Measurements from ENCODE around the gene HMCES.

Gene HMCES

DNA sequence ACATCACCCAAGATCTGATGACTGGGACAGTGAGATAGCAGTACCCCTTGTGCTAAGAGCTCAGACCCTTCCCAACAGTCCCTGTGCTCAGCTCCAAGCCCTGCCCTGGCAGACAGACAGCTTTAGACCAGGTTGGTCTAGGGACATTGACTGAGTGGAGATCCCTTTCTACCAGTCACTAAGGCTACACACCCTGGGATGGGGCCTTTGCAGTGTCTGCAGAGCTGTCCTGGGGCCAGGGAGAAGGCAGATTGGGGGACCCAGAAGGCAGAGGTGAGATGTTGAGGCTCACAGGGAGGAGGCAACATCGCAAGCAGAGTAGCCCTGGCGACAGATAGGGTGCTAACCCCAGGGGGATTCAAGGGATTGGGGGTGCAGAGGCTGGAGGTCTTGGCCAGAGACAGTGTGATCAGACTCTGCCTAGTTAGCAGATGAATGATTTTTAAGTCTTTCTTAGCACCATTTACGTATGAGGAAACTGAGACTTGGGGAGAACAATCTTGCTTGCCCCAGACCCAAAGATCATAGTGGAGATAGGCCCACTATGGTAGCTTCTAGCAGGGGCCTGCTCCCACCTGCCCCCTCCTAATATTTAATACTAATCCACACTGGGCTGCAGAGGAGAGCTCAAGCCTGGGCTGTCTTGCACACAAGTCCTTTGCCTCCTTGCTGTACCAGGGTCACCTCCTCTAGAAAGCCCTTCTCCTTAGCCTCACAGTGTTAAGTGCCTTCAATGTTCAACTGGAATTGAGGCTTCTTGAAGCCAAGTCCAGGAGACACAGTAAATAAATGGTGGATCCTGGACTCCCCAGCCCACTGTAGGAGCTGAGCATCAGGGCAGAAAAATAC lies 32.6 kb downstream of the HMCES start:
- no peak for DNase-seq (ENCODE audit: low read depth)
- no peak overlapping the region for H3K4me3 ChIP-seq (replicated peaks; ENCODE audit: low read depth, low read length)
- TF ChIP-seq, protein P1, sequence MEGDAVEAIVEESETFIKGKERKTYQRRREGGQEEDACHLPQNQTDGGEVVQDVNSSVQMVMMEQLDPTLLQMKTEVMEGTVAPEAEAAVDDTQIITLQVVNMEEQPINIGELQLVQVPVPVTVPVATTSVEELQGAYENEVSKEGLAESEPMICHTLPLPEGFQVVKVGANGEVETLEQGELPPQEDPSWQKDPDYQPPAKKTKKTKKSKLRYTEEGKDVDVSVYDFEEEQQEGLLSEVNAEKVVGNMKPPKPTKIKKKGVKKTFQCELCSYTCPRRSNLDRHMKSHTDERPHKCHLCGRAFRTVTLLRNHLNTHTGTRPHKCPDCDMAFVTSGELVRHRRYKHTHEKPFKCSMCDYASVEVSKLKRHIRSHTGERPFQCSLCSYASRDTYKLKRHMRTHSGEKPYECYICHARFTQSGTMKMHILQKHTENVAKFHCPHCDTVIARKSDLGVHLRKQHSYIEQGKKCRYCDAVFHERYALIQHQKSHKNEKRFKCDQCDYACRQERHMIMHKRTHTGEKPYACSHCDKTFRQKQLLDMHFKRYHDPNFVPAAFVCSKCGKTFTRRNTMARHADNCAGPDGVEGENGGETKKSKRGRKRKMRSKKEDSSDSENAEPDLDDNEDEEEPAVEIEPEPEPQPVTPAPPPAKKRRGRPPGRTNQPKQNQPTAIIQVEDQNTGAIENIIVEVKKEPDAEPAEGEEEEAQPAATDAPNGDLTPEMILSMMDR (IDR thresholded peaks at IDR 0.05; ENCODE audit: low read length, missing control alignments) = no peak

DNA sequence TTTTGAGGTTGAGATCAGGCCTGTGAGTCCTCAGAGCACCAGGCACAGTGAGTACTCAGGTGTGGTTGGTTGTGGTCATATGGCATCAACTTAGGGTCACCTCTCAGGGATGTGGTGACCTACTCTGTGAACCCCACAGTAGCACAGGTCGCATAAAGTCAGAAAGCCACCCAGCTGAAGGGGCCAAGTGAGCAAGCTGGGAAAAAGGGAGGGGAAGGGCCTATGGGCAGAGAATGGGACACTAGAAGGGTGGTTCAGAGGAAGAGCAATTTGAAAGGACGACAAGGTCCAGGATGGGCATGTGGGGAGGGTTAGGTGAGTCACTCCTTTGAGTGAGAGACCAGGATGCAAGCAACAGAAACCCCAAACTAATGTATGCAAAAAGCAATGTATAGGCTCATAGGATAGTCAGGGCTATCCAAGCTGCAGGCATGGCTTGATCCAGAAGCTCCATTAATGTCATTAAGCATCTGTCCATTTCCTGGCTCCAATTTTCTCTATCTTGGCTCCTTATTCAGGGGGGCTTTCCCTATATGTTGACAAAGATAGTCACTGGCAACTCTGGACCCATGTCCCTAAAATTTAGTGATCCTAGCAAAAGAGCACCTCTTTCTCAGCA lies 33.5 kb downstream of the HMCES start:
- TF ChIP-seq, protein P1 (IDR thresholded peaks at IDR 0.05; ENCODE audit: low read length, missing control alignments) = no peak
- H3K4me3 ChIP-seq (replicated peaks; ENCODE audit: low read depth, low read length) = no peak overlapping the region
- DNase-seq (ENCODE audit: low read depth) = no peak

DNA sequence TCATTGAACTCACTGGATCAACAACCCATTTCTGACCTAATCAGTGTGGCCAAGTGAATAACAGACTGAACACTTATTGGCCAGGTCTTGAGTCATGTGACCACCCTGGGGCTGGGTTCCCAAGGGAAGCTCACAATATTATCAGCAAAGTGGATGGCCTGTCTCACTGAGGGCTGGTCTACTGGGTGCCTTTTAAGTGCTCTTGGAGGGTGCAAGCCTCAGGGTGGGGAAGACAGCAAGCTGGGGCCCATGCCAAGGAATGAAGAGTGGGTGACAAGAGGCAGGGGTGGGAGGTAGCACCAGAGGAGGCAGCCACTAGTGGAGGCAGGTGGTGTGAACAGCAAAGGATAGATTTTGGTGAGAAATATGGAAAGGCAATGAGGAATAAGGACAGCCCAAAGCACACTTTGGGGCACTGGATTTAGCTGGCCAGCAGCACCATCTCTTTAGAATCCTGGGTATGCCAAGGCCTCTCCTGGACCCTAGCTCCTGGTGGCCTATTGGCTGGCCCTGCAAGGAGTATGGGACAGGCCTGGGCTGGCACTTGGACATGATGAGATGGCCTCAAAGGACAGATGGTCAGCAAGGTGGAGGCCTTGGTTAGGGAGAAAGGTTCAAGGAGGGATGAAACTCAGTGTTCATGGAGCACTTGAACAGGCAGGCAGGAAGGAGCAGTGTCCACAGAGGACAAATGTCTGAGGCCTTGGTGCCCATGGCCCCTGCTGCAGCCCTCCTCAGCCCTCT lies 34.2 kb downstream of the HMCES start:
- no peak overlapping the region for H3K4me3 ChIP-seq (replicated peaks; ENCODE audit: low read depth, low read length)
- DNase-seq (ENCODE audit: low read depth) = no peak
- TF ChIP-seq, protein P1 (IDR thresholded peaks at IDR 0.05; ENCODE audit: low read length, missing control alignments) = no peak

DNA sequence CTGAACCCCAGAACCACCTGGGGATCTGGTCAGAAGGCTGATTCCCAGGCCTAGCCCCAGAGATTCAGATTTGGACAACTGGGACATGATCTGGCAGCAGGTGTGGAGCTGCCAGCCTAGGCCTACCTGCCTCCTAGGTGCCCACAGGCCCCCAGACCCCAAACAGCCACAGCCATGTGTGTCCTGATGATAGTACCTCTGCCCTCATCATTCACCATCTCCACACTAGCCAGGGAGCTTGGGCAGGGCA lies 34.7 kb downstream of the HMCES start:
- TF ChIP-seq, protein P1 (IDR thresholded peaks at IDR 0.05; ENCODE audit: low read length, missing control alignments) = no peak
- DNase-seq (ENCODE audit: low read depth) = peak; percentile 25
- H3K4me3 ChIP-seq (replicated peaks; ENCODE audit: low read depth, low read length) = no peak overlapping the region

DNA sequence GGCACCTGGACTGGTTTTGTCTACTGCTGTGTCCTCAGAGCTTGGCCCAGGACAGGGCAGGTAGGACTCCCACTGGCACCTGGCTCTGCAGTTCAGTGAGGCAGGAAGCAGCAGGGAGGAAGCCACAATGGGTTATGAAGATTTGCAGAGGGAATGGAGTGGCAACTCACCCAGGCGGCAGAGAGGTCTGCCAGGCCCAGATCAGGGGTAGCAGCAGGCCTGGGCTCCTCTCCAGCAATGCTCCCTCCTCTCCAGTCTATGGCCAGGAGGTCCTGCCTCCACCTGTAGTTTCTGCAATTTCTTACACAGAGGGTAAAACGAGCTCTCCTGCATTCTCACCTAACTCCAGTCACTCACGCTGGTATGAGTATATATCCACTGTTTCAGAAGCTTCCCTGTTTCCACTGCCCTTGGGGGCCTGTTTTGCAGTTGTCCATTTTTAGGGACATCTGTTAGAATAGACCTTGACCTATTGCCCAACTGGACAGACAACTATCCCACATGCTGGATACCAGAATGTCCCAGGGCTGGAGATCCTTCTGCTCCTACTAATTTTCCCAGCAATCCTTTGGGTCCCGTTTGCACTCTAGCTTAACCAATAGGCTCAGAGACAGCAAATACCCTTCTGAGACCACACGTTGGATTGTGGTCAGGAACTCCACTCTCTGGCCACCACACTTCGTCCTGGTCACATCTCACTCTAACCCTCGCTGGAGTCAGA lies 35.2 kb downstream of the HMCES start:
- peak; percentile 38 for DNase-seq (ENCODE audit: low read depth)
- H3K4me3 ChIP-seq (replicated peaks; ENCODE audit: low read depth, low read length) = peak overlapping the region; percentile 85
- TF ChIP-seq, protein P1 (IDR thresholded peaks at IDR 0.05; ENCODE audit: low read length, missing control alignments) = no peak

DNA sequence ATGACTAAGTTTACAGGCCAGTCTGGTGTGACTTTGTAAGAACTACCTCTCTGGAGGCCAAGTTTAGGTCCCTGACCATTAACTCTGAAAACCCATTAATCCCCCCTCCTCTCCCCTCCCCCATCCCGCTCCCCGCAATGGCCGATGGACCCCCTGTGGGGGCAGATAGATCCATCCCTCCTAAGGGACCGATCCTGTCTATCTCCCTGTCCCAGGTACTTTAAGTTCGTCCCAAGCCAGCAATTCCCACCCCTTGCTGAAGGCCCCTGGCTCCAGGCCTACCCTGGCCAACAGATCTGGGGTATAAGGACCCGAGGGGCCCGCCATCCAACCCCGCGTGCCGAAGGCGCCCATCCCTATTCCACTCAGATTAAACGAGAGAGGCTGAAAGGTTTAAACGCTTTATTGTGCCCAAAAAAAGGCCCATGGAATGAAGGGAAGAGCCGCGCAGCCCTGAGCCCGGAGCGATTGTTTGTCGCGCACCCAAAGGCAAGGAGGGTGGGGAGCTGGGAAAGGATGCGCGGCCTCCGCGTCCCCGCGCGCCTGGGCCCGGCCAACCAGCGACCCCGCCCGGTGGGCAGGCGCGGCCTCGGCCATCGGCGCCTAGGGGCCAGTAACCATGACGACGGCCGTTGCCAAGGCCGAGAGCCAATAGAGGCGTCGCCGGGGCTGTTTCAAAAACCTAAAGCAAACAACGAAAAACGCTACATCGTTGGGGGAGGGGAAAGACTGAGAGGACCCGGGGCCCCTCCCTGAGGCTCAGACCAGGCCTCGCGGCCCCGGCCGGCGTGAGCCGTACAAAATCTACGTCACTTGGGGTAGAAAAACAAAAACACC lies 35.9 kb downstream of the HMCES start:
- DNase-seq (ENCODE audit: low read depth) = peak; percentile 93
- TF ChIP-seq, protein P1 (IDR thresholded peaks at IDR 0.05; ENCODE audit: low read length, missing control alignments) = no peak
- H3K4me3 ChIP-seq (replicated peaks; ENCODE audit: low read depth, low read length) = peak overlapping the region; percentile 85
